HG02870 (cell line): ENCODE results near the gene UAP1L1.

ENCODE experiments used
- ATAC-seq: cut with Tn5 transposase; IDR thresholded peaks from one replicate; pipeline ENCODE4 v1.9.1; 2021; ENCODE audit warnings: mild to moderate bottlenecking, moderate library complexity; ENCODE audit not compliant: unreplicated experiment

The UAP1L1 gene

DNA sequence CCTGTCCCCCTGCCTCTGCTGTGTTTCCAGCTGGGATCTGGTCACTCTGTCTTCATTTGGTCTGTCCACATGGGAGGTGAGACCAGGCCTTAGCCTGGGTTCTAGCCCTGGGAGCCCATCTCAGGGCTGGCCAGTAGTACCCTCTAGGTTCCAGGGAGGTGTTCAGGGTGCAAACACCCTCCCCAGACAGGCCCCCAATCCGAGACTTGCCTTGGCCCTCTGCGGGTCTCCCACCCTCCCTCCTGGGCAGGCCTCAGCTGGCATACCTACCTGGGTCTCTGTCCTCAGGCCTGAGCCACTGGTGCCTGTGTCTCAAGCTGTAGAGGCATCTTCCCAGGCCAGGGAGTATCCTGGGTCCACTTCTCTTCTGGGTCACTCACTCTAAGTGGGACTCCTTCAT is 6.0 kb upstream of the UAP1L1 start:
- ATAC-seq: no peak

- no peak for ATAC-seq
Measured at GRCh38 chr9:137073992-137074399, 3.3 kb upstream of the UAP1L1 start.

GRCh38 chr9:137074657-137075274 is 2.6 kb upstream of the UAP1L1 start:
- ATAC-seq: no peak

DNA sequence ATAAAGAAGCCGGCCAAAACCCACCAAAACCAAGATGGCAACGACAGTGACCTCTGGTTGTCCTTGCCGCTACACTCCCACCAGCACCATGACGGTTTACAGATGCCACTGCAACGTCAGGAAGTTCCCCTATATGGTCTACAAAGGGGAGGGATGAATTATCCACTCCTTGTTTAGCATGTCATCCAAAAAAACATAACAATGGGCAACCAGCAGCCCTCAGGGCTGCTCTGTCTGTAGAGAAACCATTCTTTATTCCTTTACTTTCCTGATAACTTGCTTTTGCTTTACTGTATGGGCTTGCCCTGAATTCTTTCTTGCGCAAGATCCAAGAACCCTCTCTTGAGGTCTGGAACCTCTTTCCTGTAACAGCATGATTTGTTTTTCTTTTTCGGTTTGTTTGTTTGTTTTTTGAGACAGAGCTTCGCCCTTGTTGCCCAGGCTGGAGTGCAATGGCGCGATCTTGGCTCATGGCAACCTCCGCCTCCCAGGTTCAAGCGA is 2.0 kb upstream of the UAP1L1 start:
- ATAC-seq: no peak

DNA sequence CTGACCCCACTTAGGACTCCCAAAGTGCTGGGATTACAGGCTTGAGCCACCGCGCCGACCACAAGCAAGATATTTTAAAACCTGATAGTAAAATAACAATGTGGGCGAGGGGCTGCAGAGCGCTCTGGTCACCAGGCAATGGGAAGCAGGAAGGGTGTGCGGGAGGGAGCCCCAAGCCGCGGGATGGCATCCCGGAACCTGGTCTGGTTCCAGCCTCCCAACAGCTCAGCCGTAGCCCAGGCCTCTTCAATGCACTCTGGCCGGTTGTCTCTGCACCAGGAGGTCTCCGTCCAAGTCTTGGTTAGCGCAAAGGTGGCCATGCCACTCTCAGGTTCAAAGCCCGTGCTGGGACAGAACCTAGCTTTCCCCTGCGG is 694 bp upstream of the UAP1L1 start:
- ATAC-seq: no peak

DNA sequence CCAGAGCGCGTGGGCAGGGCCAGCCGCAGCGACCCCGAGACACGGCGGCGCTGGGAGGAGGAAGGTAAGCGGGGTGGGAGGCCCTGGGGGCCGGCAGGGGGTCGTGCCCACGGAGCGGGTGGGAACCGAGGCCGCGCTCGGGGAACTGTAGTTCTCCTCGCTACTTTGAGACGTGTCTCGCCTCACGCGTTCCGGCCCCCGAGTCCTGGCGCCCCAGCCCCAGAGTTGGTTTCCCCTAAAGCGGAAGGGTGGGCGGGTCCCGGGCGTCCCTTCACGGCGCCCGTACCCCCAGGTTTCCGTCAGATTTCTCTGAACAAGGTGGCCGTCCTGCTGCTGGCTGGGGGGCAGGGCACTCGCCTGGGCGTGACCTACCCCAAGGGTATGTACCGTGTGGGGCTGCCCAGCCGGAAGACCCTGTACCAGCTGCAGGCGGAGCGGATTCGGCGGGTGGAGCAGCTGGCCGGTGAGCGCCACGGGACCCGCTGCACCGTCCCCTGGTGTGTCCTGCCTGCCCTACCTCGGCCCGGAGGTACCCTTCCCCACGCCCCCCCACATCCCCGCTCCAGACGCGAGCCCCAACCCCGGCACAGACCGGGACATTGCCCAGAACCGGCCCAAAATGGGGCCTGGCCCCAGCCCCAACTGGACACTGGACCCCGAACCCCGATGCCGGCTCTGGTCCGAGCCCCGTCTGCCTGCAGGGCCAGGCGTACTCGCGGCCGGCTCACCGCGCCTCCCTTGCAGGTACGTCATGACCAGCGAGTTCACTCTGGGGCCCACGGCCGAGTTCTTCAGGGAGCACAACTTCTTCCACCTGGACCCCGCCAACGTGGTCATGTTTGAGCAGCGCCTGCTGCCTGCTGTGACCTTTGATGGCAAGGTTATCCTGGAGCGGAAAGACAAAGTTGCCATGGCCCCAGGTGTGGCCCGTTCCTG is 709 bp downstream of the UAP1L1 start:
- ATAC-seq: no peak

DNA sequence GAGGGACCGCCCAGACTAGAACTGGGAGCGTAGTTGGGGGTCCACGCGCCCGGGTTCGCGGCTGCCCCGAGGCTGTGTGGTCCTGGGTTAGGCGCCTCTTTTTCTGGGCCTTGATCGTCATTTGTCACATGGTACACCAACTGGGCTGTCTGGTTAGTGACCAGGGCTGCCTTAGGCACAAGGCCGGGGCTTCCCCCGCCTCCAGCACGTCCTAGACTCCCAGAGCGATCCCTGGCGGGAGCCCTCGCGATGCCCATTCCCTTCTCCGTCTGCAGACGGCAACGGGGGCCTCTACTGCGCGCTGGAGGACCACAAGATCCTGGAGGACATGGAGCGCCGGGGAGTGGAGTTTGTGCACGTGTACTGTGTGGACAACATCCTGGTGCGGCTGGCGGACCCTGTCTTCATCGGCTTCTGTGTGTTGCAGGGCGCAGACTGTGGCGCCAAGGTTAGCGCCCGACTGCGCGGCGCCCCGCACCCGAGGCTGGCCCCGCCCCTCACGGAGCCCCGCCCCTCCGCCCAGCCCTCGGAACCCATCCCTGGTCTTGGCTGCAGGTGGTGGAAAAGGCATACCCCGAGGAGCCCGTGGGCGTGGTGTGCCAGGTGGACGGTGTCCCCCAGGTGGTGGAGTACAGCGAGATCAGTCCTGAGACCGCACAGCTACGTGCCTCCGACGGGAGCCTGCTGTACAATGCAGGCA is 1.5 kb downstream of the UAP1L1 start:
- ATAC-seq: no peak

DNA sequence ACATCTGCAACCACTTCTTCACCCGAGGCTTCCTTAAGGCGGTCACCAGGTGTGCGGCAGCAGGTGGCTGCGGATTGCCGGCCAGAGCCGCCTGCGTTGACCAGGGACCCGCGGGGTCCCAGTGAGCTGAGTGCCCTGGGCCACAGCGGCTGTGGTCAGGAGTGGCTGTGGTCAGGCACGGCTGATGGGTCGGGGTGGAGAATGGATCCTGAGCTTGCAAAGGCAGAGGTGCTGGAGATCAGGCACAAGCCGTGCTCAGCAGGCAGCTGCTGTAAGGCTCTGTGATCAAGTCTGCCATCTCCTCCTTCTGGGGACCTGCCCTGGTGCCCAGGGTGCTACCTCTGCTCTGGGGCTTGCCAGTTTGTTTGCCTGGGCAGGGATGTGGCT is 2.1 kb downstream of the UAP1L1 start:
- no peak for ATAC-seq

- no peak for ATAC-seq
Measured at GRCh38 chr9:137080260-137081122, 3.2 kb downstream of the UAP1L1 start.

DNA sequence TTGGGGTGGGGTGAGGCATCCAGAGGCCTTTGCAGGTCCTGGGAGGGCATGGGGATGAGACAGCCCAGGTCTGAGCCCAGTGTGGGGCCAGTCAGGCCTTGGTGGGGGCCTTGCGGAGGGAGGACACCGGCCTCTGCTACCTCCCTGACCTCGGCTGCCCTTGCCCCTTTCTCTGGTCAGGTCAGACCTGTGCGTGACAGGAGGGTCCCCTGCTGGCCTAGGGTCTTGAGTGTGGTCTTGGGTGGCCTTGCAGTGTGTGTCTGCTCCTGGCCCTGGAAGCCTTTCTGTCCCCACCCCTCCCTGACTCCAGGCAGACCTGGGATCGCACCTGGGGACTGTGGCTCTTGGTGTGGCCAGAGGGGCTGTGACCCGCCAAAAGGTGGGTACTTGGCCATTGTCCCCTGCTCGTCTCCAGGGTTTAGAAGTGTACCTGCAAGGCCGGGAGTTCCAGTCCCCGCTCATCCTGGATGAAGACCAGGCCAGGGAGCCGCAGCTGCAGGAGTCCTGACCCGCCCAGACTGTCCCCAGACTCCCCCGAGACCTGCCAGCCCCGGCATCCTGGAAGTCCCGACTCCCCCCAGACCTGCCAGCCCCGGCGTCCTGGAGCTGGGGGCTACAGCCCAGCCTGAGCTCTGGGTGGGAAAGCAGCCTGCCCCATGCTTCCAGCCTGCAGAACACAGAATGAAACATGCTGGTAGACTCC is 5.1 kb downstream of the UAP1L1 start:
- no peak for ATAC-seq

- no peak for ATAC-seq
Measured at GRCh38 chr9:137082925-137083290, 5.6 kb downstream of the UAP1L1 start.

- no peak for ATAC-seq
Measured at GRCh38 chr9:137083394-137084004, 6.2 kb downstream of the UAP1L1 start.

DNA sequence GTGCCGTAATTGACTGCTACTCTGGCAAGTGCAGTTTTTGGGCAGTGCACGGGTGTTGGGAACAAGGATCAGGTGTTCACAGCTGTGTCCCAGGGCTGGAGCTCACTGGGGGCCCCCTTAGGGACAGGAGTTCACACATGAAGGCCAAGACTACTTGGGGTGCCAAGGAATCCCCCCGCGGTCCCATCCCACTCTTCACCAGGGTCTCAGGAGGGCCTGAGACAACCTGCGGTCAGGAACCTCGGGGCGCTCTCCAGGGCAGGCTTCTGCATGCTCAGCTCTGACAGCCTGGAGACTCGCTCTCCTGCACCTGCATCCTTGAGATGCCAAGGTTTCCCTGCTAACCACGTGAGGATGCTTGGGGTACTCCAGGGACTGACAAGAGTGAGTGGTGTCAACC is 7.2 kb downstream of the UAP1L1 start:
- no peak for ATAC-seq

GRCh38 chr9:137085920-137086530 is 8.7 kb downstream of the UAP1L1 start:
- ATAC-seq: no peak

- peak; percentile 74 for ATAC-seq
Measured at GRCh38 chr9:137086531-137087408, 9.5 kb downstream of the UAP1L1 start, which contains the start of gene MAN1B1. MAN1B1 (plus strand) TSS chr9:137086985; CDS start chr9:137087000, 15 bp downstream.

- no peak for ATAC-seq
Measured at GRCh38 chr9:137087409-137087925, 10.2 kb downstream of the UAP1L1 start.

GRCh38 chr9:137088121-137088520 is 10.8 kb downstream of the UAP1L1 start:
- ATAC-seq: no peak
